Liver (tissue), 3 donors: ENCODE results near the gene NADSYN1.
A peak's percentile ranks its signal among the peaks of the same experiment; 100 is the strongest.

ENCODE experiments used
- CTCF ChIP-seq: fragments of 150-350 bp; IDR thresholded peaks from 2 replicates; pipeline ENCODE4 v1.5.1; 2017; ENCODE audit warnings: improper control_type of control experiment, low read depth, low read length; ENCODE audit not compliant: missing input control
- EGR1 ChIP-seq, 2 donors: IDR thresholded peaks; 2 replicates each; pipeline ENCODE4 v1.6.1; 2016 to 2018; ENCODE audit warnings: antibody characterized with exemption in 2 of 2, low read depth in 2 of 2
- GABPA ChIP-seq, 2 donors: IDR thresholded peaks in 1 of 2; conservative IDR thresholded peaks in 1 of 2; 2 replicates each; pipeline ENCODE4 v1.6.1; 2016; ENCODE audit warnings: antibody characterized with exemption in 2 of 2, mild to moderate bottlenecking in 1 of 2, moderate library complexity in 1 of 2
- JUND ChIP-seq, 2 donors: IDR thresholded peaks; 2 replicates each; pipeline ENCODE4 v1.6.1; 2016; ENCODE audit warnings: antibody characterized with exemption in 2 of 2
- MAX ChIP-seq: IDR thresholded peaks from 2 replicates; pipeline ENCODE4 v1.6.1; 2016; ENCODE audit warnings: antibody characterized with exemption
- RAD21 ChIP-seq, 2 donors: IDR thresholded peaks; 2 replicates each; pipeline ENCODE4 v1.6.1; 2016; ENCODE audit warnings: antibody characterized with exemption in 2 of 2, mild to moderate bottlenecking in 2 of 2
- RXRA ChIP-seq, 2 donors: IDR thresholded peaks; 2 replicates each; pipeline ENCODE4 v1.6.1; 2017 to 2018; ENCODE audit warnings: antibody characterized with exemption in 2 of 2, mild to moderate bottlenecking in 1 of 2
- SP1 ChIP-seq: IDR thresholded peaks from 2 replicates; pipeline ENCODE4 v1.6.1; 2018; ENCODE audit warnings: antibody characterized with exemption, mild to moderate bottlenecking
- YY1 ChIP-seq: IDR thresholded peaks from 2 replicates; pipeline ENCODE4 v1.6.1; 2016; ENCODE audit warnings: antibody characterized with exemption, mild to moderate bottlenecking
- ZBTB33 ChIP-seq: IDR thresholded peaks from 2 replicates; pipeline ENCODE4 v1.6.1; 2016; ENCODE audit warnings: antibody characterized with exemption
- TF ChIP-seq, protein P1 (sequence below): IDR thresholded peaks from 2 replicates; pipeline ENCODE4 v1.6.1; 2016; ENCODE audit warnings: antibody characterized with exemption, mild to moderate bottlenecking
- TF ChIP-seq, protein P2 (sequence below): IDR thresholded peaks from 2 replicates; pipeline ENCODE4 v1.6.1; 2016; ENCODE audit warnings: antibody characterized with exemption
- donor health status: healthy.
- donor health status: healthy.

DNA sequence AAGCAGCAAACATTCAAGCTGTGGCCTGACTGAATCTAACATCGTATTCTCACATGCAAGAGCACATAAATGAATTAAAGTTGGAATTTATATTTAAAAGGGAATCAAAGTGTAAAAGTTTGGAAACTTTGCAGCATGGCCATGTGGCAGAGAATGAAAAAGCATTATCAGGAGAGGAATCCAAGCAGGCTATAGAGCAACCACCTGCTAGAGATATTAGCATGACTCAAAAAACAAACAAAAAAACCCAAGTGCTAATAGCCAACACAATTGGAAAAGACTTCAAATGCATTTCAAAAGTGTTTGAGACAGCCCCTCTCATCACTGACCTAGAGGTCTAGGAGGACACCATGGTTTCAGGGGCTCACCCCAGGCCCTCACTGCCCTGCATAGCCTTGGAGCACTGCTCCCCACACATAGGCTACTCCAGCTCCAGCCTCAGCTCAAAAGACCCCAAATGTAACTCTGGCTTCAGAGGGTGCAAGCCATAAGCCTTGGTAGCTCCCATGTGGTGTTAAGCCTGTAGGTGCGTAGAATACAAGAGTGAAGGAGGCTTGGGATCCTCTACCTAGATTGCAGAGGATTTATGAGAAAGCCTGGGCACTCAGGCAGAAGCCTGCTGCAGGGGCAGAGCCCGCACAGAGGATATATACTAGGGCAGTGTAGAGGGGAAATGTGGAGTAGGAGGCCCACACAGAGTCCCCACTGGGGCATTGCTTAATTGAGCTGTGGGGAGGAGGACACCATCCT is 72.4 kb downstream of the NADSYN1 start:
- TF ChIP-seq RXRA (IDR thresholded peaks at IDR 0.05) (no peak), JUND (IDR thresholded peaks at IDR 0.05) (no peak), CTCF (no peak), GABPA (IDR thresholded peaks at IDR 0.05 in 1 of 2, conservative IDR thresholded peaks at IDR 0.05 in 1 of 2) (no peak), ZBTB33 (no peak), EGR1 (IDR thresholded peaks at IDR 0.05; ENCODE audit: low read depth in 2 of 2) (no peak), SP1 (no peak), YY1 (no peak), RAD21 (IDR thresholded peaks at IDR 0.05) (no peak), MAX (peak; percentile 53)
- TF ChIP-seq, protein P1, sequence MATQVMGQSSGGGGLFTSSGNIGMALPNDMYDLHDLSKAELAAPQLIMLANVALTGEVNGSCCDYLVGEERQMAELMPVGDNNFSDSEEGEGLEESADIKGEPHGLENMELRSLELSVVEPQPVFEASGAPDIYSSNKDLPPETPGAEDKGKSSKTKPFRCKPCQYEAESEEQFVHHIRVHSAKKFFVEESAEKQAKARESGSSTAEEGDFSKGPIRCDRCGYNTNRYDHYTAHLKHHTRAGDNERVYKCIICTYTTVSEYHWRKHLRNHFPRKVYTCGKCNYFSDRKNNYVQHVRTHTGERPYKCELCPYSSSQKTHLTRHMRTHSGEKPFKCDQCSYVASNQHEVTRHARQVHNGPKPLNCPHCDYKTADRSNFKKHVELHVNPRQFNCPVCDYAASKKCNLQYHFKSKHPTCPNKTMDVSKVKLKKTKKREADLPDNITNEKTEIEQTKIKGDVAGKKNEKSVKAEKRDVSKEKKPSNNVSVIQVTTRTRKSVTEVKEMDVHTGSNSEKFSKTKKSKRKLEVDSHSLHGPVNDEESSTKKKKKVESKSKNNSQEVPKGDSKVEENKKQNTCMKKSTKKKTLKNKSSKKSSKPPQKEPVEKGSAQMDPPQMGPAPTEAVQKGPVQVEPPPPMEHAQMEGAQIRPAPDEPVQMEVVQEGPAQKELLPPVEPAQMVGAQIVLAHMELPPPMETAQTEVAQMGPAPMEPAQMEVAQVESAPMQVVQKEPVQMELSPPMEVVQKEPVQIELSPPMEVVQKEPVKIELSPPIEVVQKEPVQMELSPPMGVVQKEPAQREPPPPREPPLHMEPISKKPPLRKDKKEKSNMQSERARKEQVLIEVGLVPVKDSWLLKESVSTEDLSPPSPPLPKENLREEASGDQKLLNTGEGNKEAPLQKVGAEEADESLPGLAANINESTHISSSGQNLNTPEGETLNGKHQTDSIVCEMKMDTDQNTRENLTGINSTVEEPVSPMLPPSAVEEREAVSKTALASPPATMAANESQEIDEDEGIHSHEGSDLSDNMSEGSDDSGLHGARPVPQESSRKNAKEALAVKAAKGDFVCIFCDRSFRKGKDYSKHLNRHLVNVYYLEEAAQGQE = no peak
- TF ChIP-seq, protein P2, sequence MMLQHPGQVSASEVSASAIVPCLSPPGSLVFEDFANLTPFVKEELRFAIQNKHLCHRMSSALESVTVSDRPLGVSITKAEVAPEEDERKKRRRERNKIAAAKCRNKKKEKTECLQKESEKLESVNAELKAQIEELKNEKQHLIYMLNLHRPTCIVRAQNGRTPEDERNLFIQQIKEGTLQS = no peak
